HepG2 (cell line): ENCODE data around the gene ADPRH. TPM values are rescaled to one million over a fixed set of nuclear protein-coding genes. Genes with fewer than 3 reads are reported as not detected.

ENCODE experiments used
- ATAC-seq: fragments of 200-7000 bp; cut with Tn5 transposase; 3 replicates; pipeline ENCODE4 v1.9.1; 2020; ENCODE audit warnings: mild to moderate bottlenecking, moderate library complexity
- BruUV-seq: library from RNA; stranded (reverse); fragments of 400-500 nt; replicated peaks from 2 replicates; lab custom pipeline; 2021; lab: Mats Ljungman, UMichigan
- CTCF ChIA-PET: fragments of 300-600 bp; formaldehyde crosslinking; extraction: SDS; loops from one replicate; lab custom pipeline; 2021; ENCODE audit warnings: low total read pairs, inconsistent platforms, low intra/inter-chr PET ratio; lab: Yijun Ruan, JAX
- POLR2A ChIA-PET: fragments of 350-600 bp; sonication (Branson Sonifier 250); formaldehyde crosslinking; loops from one replicate; lab custom pipeline; 2020; ENCODE audit warnings: antibody characterized with exemption, inconsistent platforms; lab: Yijun Ruan, JAX
- DNase-seq: peaks from one replicate; pipeline ENCODE4 v3.0.0-alpha.2; 2015; ENCODE audit warnings: low spot score
- FAIRE-seq: peaks from 3 replicates; lab custom pipeline; 2011; peaks lifted over from hg19 to GRCh38; lab: Jason Lieb, UNC
- H2AFZ ChIP-seq: one replicate; pipeline ENCODE4 v1.6.1; 2011; ENCODE audit warnings: low read length, inconsistent platforms
- H3K27ac ChIP-seq: fragments of 300-600 bp; 3 replicates; pipeline ENCODE4 v1.8.0; 2011; ENCODE audit warnings: mixed run types, mild to moderate bottlenecking, mixed read lengths, low read length, inconsistent platforms; ENCODE audit not compliant: insufficient read depth; ENCODE audit errors: extremely low read length
- H3K27me3 ChIP-seq, 2 experiments: fragments of 200-600 bp in 1 of 2; 2 replicates in 1 of 2; 3 replicates in 1 of 2; pipeline versions ENCODE4 v1.6.0 to v1.8.0; 2011; ENCODE audit warnings: low read length in 2 of 2, mild to moderate bottlenecking in 2 of 2, moderate library complexity in 2 of 2, inconsistent platforms in 1 of 2; ENCODE audit not compliant: insufficient read depth in 2 of 2, control insufficient read depth in 1 of 2
- H3K36me3 ChIP-seq, 2 experiments: fragments of 200-600 bp in 1 of 2; replicated peaks in 1 of 2; 2 replicates in 1 of 2; 3 replicates in 1 of 2; pipeline versions ENCODE4 v1.5.1 to v1.8.0; 2011; ENCODE audit warnings: low read length in 2 of 2, inconsistent platforms in 1 of 2; ENCODE audit not compliant: insufficient read depth in 2 of 2, control insufficient read depth in 1 of 2
- H3K4me1 ChIP-seq: 2 replicates; pipeline ENCODE4 v1.5.1; 2012; ENCODE audit warnings: low read length, inconsistent platforms; ENCODE audit not compliant: insufficient read depth
- H3K4me2 ChIP-seq: 2 replicates; pipeline ENCODE4 v1.6.0; 2011; ENCODE audit warnings: low read depth, low read length, inconsistent platforms
- H3K4me3 ChIP-seq, 3 experiments: fragments of 200-600 bp in 1 of 3; sonication (generic), shearing (Covaris generic) in 1 of 3; replicated peaks in 1 of 3; 2 replicates each; pipeline ENCODE4 v1.5.1; 2011 to 2016; ENCODE audit warnings: low read length in 3 of 3, inconsistent platforms in 2 of 3, low read depth in 2 of 3, mild to moderate bottlenecking in 2 of 3, control low read depth in 1 of 3, mixed read lengths in 1 of 3; ENCODE audit not compliant: insufficient read depth in 1 of 3
- H3K79me2 ChIP-seq: one replicate; pipeline ENCODE4 v1.6.1; 2011; ENCODE audit warnings: low read length, inconsistent platforms; ENCODE audit not compliant: insufficient read depth
- H3K9ac ChIP-seq: 2 replicates; pipeline ENCODE4 v1.6.0; 2011; ENCODE audit warnings: mild to moderate bottlenecking, low read depth, low read length, inconsistent platforms; ENCODE audit not compliant: insufficient read depth
- H3K9me3 ChIP-seq: 2 replicates; pipeline ENCODE4 v1.5.1; 2012; ENCODE audit warnings: mild to moderate bottlenecking, low read length
- H4K20me1 ChIP-seq: 2 replicates; pipeline ENCODE4 v1.6.0; 2011; ENCODE audit warnings: inconsistent platforms, mild to moderate bottlenecking, low read length, moderate library complexity; ENCODE audit not compliant: insufficient read depth
- ATM ChIP-seq: fragments of 450-650 bp; IDR thresholded peaks from 2 replicates; pipeline ENCODE4 v1.7.1; 2017; ENCODE audit warnings: mild to moderate bottlenecking, borderline replicate concordance
- CREM ChIP-seq, 2 experiments: sonication (generic) in 1 of 2; formaldehyde crosslinking in 1 of 2; IDR thresholded peaks; 2 replicates each; pipeline versions ENCODE4 v1.4.0 to v1.6.1; 2016 to 2020; ENCODE audit warnings: antibody characterized with exemption in 1 of 2, mild to moderate bottlenecking in 1 of 2, missing genetic modification reagents in 1 of 2
- CSRNP1 ChIP-seq: sonication (generic); formaldehyde crosslinking; IDR thresholded peaks from 2 replicates; pipeline ENCODE4 v1.8.1; 2023; ENCODE audit warnings: mild to moderate bottlenecking, missing genetic modification reagents
- CSRNP2 ChIP-seq: sonication (generic); formaldehyde crosslinking; conservative IDR thresholded peaks from 2 replicates; pipeline ENCODE4 v1.8.0; 2022; ENCODE audit warnings: low read depth, missing genetic modification reagents
- E2F5 ChIP-seq: sonication (generic); formaldehyde crosslinking; conservative IDR thresholded peaks from 2 replicates; pipeline ENCODE4 v1.4.0; 2020; ENCODE audit warnings: missing genetic modification reagents
- GMEB1 ChIP-seq: sonication (generic); formaldehyde crosslinking; IDR thresholded peaks from 2 replicates; pipeline ENCODE4 v1.5.1; 2020; ENCODE audit warnings: missing genetic modification reagents, mild to moderate bottlenecking, borderline replicate concordance
- GTF2F1 ChIP-seq: fragments of 150-350 bp; IDR thresholded peaks from 2 replicates; pipeline ENCODE4 v1.6.1; 2014; ENCODE audit warnings: low read length
- HMG20A ChIP-seq: IDR thresholded peaks from 2 replicates; pipeline ENCODE4 v1.6.1; 2016; ENCODE audit warnings: borderline replicate concordance
- REXO4 ChIP-seq: sonication (generic); formaldehyde crosslinking; IDR thresholded peaks from 2 replicates; pipeline ENCODE4 v1.8.0; 2022; ENCODE audit warnings: missing genetic modification reagents, mild to moderate bottlenecking, borderline replicate concordance
- SNAPC2 ChIP-seq: sonication (generic); formaldehyde crosslinking; IDR thresholded peaks from 2 replicates; pipeline ENCODE4 v1.8.1; 2022; ENCODE audit warnings: mild to moderate bottlenecking, missing genetic modification reagents
- ZNF232 ChIP-seq: sonication (generic); formaldehyde crosslinking; IDR thresholded peaks from 2 replicates; pipeline ENCODE4 v1.4.0; 2020; ENCODE audit warnings: missing genetic modification reagents, borderline replicate concordance
- ZNF282 ChIP-seq: fragments of 450-650 bp; IDR thresholded peaks from 2 replicates; pipeline ENCODE4 v1.6.1; 2018; ENCODE audit not compliant: partially characterized antibody
- ZNF343 ChIP-seq: sonication (generic); formaldehyde crosslinking; IDR thresholded peaks from 2 replicates; pipeline ENCODE4 v1.4.0; 2020; ENCODE audit warnings: mild to moderate bottlenecking, missing genetic modification reagents
- ZNF7 ChIP-seq: IDR thresholded peaks from 2 replicates; pipeline ENCODE4 v1.6.1; 2016; ENCODE audit warnings: missing biosample characterization, missing genetic modification reagents
- WGBS: methylation state at CpG from one replicate; pipeline ENCODE4 v1.1.6; 2017; ENCODE audit warnings: low lambda C conversion rate; 5-methylcytosine and 5-hydroxymethylcytosine counted together
- in situ Hi-C: cut with HindIII; loops from 2 replicates; pipeline ENCODE4 v1.10.0; 2017; ENCODE audit warnings: low pct_unique_long_range_greater_than_20kb; ENCODE audit not compliant: extremely low pct_ligation_motif_present
- intact Hi-C: fragments of 100-400 bp; cut with micrococcal nuclease; formaldehyde crosslinking; loops from one replicate; pipeline ENCODE4 v1.10.0; 2022; ENCODE audit not compliant: unreplicated experiment
- polyA plus RNA-seq, 8 experiments: library from polyadenylated mRNA; depleted of rRNA in 3 of 8; stranded (reverse) in 7 of 8; unstranded in 1 of 8; fragments of >200 nt; fragmentation: Illumina TruSeq in 4 of 8; extraction: Trizol in 4 of 8; gene quantifications; 2 replicates each; pipeline versions ENCODE4 v1.2.1 to v1.2.3, GENCODE V29; 2011 to 2016; ENCODE audit warnings: low read depth in 4 of 8, missing spikeins in 1 of 8, mixed read lengths in 1 of 8; ENCODE audit not compliant: insufficient read depth in 1 of 8
- total RNA-seq, 5 experiments: library from RNA; depleted of rRNA; stranded (reverse); fragments of >200 nt; fragmentation: Illumina TruSeq; extraction: Trizol; gene quantifications; 2 replicates each; pipeline ENCODE4 v1.2.3, GENCODE V29; 2016; ENCODE audit warnings: low read depth in 1 of 5

ADPRH gene
- total and polyA plus RNA-seq, 2 of the 13 experiments (the other 11 are each of a cell fraction or from before 2014, with no cell fraction given) = 0.01 to 0.15 TPM

- Histone ChIP-seq H3K4me2 (no peak overlapping the region), H3K36me3 (no peaks in the 10 kb centered on the region), H3K27me3 (peaks cover 0 to 1% of the 10 kb centered on the region in 2 experiments; a peak in 3 of 5 replicates), H2AFZ (no peak overlapping the region), H3K79me2 (no peaks in the 10 kb centered on the region), H4K20me1 (no peaks in the 10 kb centered on the region), H3K9ac (no peak overlapping the region), H3K4me3 (no peak overlapping the region), H3K4me1 (peaks cover under 1% of the 10 kb centered on the region; the same call in 1 of the 2 replicates), H3K27ac (no peak overlapping the region), H3K9me3 (peaks cover 9% of the 10 kb centered on the region)
- ATAC-seq (no peak), FAIRE-seq (no peak), DNase-seq (no peak)
- TF ChIP-seq CSRNP2 (CRISPR knock-in tag) (no peak), ZNF282 (no peak), ZNF7 (no peak), ATM (no peak)
- BruUV-seq = no TSS peak
- 0% methylated on average over 1 of the region's 1 CpG for WGBS
- in situ Hi-C loops = no loop called here
- ChIA-PET POLR2A (no interaction called here), CTCF (no interaction called here)
- intact Hi-C loops = no loop called here
Observed at GRCh38 chr3:119590706-119591105, 11.4 kb downstream of the ADPRH start.

GRCh38 chr3:119592861-119593260 lies 13.6 kb downstream of the ADPRH start:
- in situ Hi-C loops = no loop called here
- CTCF ChIA-PET = no interaction called here
- no peak for TF ChIP-seq ZNF232 (CRISPR knock-in tag)
- no peak for TF ChIP-seq CSRNP1 (CRISPR knock-in tag)
- no peak for TF ChIP-seq GTF2F1
- no peak for TF ChIP-seq CREM (IDR thresholded peaks at IDR 0.05)
- TF ChIP-seq CREM (CRISPR knock-in tag; IDR thresholded peaks at IDR 0.05) = no peak
- no peak for TF ChIP-seq SNAPC2 (CRISPR knock-in tag)
- TF ChIP-seq E2F5 = no peak
- no peak for TF ChIP-seq REXO4 (CRISPR knock-in tag)
- TF ChIP-seq HMG20A (CRISPR knock-in tag) = no peak
- no peak for TF ChIP-seq GMEB1 (CRISPR knock-in tag)
- no peak for TF ChIP-seq ZNF343 (CRISPR knock-in tag)

More at GRCh38 chr3:119592861-119593260, 13.6 kb downstream of the ADPRH start:
- Histone ChIP-seq H3K4me2 (no peak overlapping the region), H3K36me3 (no peaks in the 10 kb centered on the region), H4K20me1 (no peaks in the 10 kb centered on the region), H3K27ac (no peak overlapping the region), H3K27me3 (peaks cover 0 to 1% of the 10 kb centered on the region in 2 experiments; a peak in 1 of 5 replicates), H3K9me3 (peaks cover 9% of the 10 kb centered on the region), H2AFZ (no peak overlapping the region), H3K9ac (no peak overlapping the region), H3K4me3 (no peak overlapping the region), H3K4me1 (peaks cover 18% of the 10 kb centered on the region; the same call in 1 of the 2 replicates), H3K79me2 (no peaks in the 10 kb centered on the region)
- BruUV-seq = no TSS peak
- POLR2A ChIA-PET = no interaction called here
- DNase-seq = no peak
- WGBS = 0% methylated on average over 1 of the region's 1 CpG
- intact Hi-C loops = no loop called here
- no peak for FAIRE-seq
- no peak for ATAC-seq
